Measurements from ENCODE around the gene NTRK1. TPM values are rescaled to one million over a fixed set of nuclear protein-coding genes. Genes with fewer than 3 reads are reported as not detected.
A peak's percentile ranks its signal among the peaks of the same experiment; 100 is the strongest.

Gene NTRK1
- total and polyA plus RNA-seq, 2 of the 4 experiments (the other 2 are of a cell fraction), result not detected

DNA sequence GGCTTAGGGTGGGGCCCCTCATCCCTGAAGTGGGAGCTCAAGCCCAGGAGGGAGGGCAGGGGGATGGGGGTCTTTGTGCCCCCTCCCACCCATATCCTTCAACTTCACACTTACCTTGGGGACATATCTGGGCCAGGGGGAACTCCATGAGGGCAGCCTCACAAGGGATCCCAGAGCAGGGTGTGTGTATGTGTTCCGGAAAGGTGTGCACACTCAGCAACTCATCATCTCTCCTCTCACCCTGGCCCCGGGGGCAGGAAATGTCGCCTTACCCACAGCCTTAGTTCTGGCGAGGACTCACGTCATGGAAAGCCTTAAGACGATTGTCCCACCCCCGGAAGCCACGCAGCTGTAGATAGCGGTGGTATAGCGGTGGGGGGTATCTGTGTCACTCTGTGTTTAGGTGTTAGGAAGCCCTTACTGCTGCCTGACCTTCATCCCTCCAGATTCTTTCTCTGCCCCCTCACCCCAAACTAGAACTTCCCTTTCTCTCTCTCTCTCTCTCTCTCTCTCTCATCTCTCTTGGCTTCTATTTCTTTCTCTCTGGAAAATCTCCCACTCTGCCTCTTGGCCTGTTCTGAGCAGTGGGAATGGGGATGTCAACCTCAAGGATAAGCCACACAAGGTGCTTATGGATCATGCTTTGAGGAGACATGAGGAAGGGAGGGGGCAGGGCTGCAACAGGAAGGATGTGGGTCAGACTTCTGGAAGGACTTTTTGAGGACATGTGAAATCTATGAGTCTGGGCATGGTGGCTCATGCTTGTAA is 43.9 kb upstream of the NTRK1 start, which contains the start of gene SH2D2A:
Gene SH2D2A (minus strand): TSS at position 288 of the 768 bp plus-strand sequence. CDS start 140 bp downstream, at position 148.
- CTCF ChIA-PET, result no interaction called here
- no peak within 1 kb of the TSS for H3K27ac ChIP-seq (ENCODE audit: insufficient read depth, low read length)
- dilution Hi-C loops (cut with HindIII; ENCODE audit: low sequenced_read_pairs, unreplicated experiment), result no loop called here
- TF ChIP-seq RCOR1 (IDR thresholded peaks at IDR 0.05; ENCODE audit: insufficient replicate concordance, low read length) (no peak), FOS (IDR thresholded peaks at IDR 0.05; ENCODE audit: low read depth, low read length) (no peak), CEBPB (IDR thresholded peaks at IDR 0.05; ENCODE audit: low read depth, low read length) (no peak), MXI1 (IDR thresholded peaks at IDR 0.05; ENCODE audit: borderline replicate concordance, low read depth, low read length) (no peak), SMC3 (IDR thresholded peaks at IDR 0.05; ENCODE audit: low read depth, low read length) (no peak), ELK1 (IDR thresholded peaks at IDR 0.05; ENCODE audit: borderline replicate concordance, low read depth, low read length) (no peak), BHLHE40 (IDR thresholded peaks at IDR 0.05; ENCODE audit: low read depth, low read length) (no peak), RFX5 (IDR thresholded peaks at IDR 0.05; ENCODE audit: low read depth, low read length) (no peak), MAFK (IDR thresholded peaks at IDR 0.05; ENCODE audit: low read depth, low read length) (no peak), CHD1 (IDR thresholded peaks at IDR 0.05; ENCODE audit: low read depth, low read length) (no peak), RAD21 (IDR thresholded peaks at IDR 0.05; ENCODE audit: low read length) (no peak), POLR2A (IDR thresholded peaks at IDR 0.05; ENCODE audit: low read depth, low read length) (no peak), MAZ (IDR thresholded peaks at IDR 0.05; ENCODE audit: borderline replicate concordance, low read depth, low read length) (no peak)
- TF ChIP-seq, protein P1, sequence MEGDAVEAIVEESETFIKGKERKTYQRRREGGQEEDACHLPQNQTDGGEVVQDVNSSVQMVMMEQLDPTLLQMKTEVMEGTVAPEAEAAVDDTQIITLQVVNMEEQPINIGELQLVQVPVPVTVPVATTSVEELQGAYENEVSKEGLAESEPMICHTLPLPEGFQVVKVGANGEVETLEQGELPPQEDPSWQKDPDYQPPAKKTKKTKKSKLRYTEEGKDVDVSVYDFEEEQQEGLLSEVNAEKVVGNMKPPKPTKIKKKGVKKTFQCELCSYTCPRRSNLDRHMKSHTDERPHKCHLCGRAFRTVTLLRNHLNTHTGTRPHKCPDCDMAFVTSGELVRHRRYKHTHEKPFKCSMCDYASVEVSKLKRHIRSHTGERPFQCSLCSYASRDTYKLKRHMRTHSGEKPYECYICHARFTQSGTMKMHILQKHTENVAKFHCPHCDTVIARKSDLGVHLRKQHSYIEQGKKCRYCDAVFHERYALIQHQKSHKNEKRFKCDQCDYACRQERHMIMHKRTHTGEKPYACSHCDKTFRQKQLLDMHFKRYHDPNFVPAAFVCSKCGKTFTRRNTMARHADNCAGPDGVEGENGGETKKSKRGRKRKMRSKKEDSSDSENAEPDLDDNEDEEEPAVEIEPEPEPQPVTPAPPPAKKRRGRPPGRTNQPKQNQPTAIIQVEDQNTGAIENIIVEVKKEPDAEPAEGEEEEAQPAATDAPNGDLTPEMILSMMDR (conservative IDR thresholded peaks at IDR 0.05; ENCODE audit: low read depth, low read length), result no peak
- TF ChIP-seq, protein P2, sequence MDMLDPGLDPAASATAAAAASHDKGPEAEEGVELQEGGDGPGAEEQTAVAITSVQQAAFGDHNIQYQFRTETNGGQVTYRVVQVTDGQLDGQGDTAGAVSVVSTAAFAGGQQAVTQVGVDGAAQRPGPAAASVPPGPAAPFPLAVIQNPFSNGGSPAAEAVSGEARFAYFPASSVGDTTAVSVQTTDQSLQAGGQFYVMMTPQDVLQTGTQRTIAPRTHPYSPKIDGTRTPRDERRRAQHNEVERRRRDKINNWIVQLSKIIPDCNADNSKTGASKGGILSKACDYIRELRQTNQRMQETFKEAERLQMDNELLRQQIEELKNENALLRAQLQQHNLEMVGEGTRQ (IDR thresholded peaks at IDR 0.05; ENCODE audit: low read depth, low read length), result no peak

More for the DNA sequence above, 43.9 kb upstream of the NTRK1 start, which contains the start of gene SH2D2A:
- Histone ChIP-seq H3K4me1 (ENCODE audit: control insufficient read depth, insufficient read depth, low read length) (peaks cover 14% of the 10 kb centered on the region), H2BK15ac (ENCODE audit: low read depth, low read length) (no peak within 1 kb of the TSS), H4K20me1 (ENCODE audit: insufficient read depth, low read length) (no peaks in the 10 kb centered on the region; the same call in 1 of the 2 replicates), H3K9me1 (ENCODE audit: insufficient read depth, low read length) (no peaks in the 10 kb centered on the region; the same call in 1 of the 2 replicates), H3K9ac (ENCODE audit: low read depth, low read length) (no peak within 1 kb of the TSS), H4K8ac (ENCODE audit: low read depth in 2 of 2, low read length in 2 of 2) (no peak within 1 kb of the TSS; a peak in 1 of 4 replicates), H3K9me3 (ENCODE audit: control insufficient read depth, insufficient read depth, low read length) (0 out of 2 replicates have a peak, but pooled peaks cover 2% of the 10 kb centered on the region), H3K18ac (ENCODE audit: low read depth, low read length) (no peak within 1 kb of the TSS), H3K56ac (ENCODE audit: extremely low read depth, insufficient read depth, low read length) (no peak within 1 kb of the TSS), H2AK9ac (replicated peaks; ENCODE audit: low read depth, low read length, poor library complexity) (peak within 1 kb of the TSS; percentile 48), H3K79me1 (ENCODE audit: low read depth in 1 of 2, low read length in 2 of 2) (no peaks in the 10 kb centered on the region), H3K4ac (ENCODE audit: low read depth, low read length) (no peak within 1 kb of the TSS), H3K27me3 (ENCODE audit: control insufficient read depth, insufficient read depth, low read length) (peaks cover 28% of the 10 kb centered on the region), H2BK120ac (ENCODE audit: low read depth, low read length) (no peak within 1 kb of the TSS), H4K5ac (ENCODE audit: low read depth, low read length) (no peak within 1 kb of the TSS), H3K4me3 (ENCODE audit: insufficient read depth, low read depth, low read length) (no peak within 1 kb of the TSS), H4K91ac (ENCODE audit: insufficient read depth, low read depth, low read length) (no peak within 1 kb of the TSS), H2BK5ac (ENCODE audit: low read depth, low read length, poor library complexity, severe bottlenecking) (no peak within 1 kb of the TSS), H3K23ac (ENCODE audit: low read depth, low read length) (no peak within 1 kb of the TSS), H2AK5ac (ENCODE audit: low read depth, low read length) (peak within 1 kb of the TSS; percentile 12; the same call in 1 of the 2 replicates), H3K4me2 (ENCODE audit: low read depth, low read length) (no peak within 1 kb of the TSS), H3K14ac (replicated peaks; ENCODE audit: low read depth, low read length) (no peak within 1 kb of the TSS), H3K36me3 (ENCODE audit: control insufficient read depth, insufficient read depth, low read length) (no peaks in the 10 kb centered on the region), H2AFZ (replicated peaks; ENCODE audit: low read length, poor library complexity) (peak within 1 kb of the TSS; percentile 78), H2BK20ac (ENCODE audit: low read depth, low read length) (no peak within 1 kb of the TSS)
- DNase-seq (peak; percentile 41), ATAC-seq (ENCODE audit: low read depth) (no peak)
- no CpG with 5 or more reads among the region's 10 CpGs for WGBS, 2 experiments (ENCODE audit: extremely low coverage in 2 of 2, insufficient read length in 1 of 2)
- intact Hi-C loops (cut with micrococcal nuclease) (no loop called here), in situ Hi-C loops (cut with MboI; ENCODE audit: low sequenced_read_pairs) (no loop called here)
- POLR2A ChIA-PET (ENCODE audit: unreplicated experiment), result no interaction called here
- BruUV-seq (replicated peaks), result no TSS peak
